H1 (cell line): ENCODE results near the gene C12orf43. TPM values are rescaled to one million over a fixed set of nuclear protein-coding genes. Genes with fewer than 3 reads are reported as not detected.
A peak's percentile ranks its signal among the peaks of the same experiment; 100 is the strongest.

ENCODE experiments used
- CTCF ChIA-PET: fragments of 300-600 bp; sonication (Branson Sonifier 250); formaldehyde crosslinking; loops from one replicate; lab custom pipeline; 2021; ENCODE audit not compliant: partially characterized antibody; lab: Charles Lee
- POLR2A ChIA-PET: fragments of 300-600 bp; sonication (Branson Sonifier 250); formaldehyde crosslinking; loops from one replicate; lab custom pipeline; 2021; ENCODE audit warnings: inconsistent platforms; ENCODE audit not compliant: partially characterized antibody; lab: Charles Lee
- DNase-seq, 2 experiments: peaks; one replicate each; pipeline versions ENCODE4 v3.0.0 to v3.0.0-alpha.2; 2010 to 2022; ENCODE audit warnings: low spot score in 2 of 2, low read depth in 1 of 2, mixed read lengths in 1 of 2
- FAIRE-seq: peaks from 2 replicates; lab custom pipeline; 2011; peaks lifted over from hg19 to GRCh38; lab: Jason Lieb, UNC
- H2AFZ ChIP-seq: 2 replicates; pipeline ENCODE4 v1.8.1; 2012; ENCODE audit warnings: low read length, inconsistent platforms
- H2AK5ac ChIP-seq: 2 replicates; pipeline ENCODE4 v1.6.1; 2013; ENCODE audit warnings: low read depth, low read length
- H2BK120ac ChIP-seq: replicated peaks from 2 replicates; pipeline ENCODE3; 2013; ENCODE audit warnings: low read depth, low read length, inconsistent platforms
- H2BK12ac ChIP-seq: 2 replicates; pipeline ENCODE4 v1.6.1; 2013; ENCODE audit warnings: low read depth, low read length
- H2BK15ac ChIP-seq: 2 replicates; pipeline ENCODE4 v1.6.1; 2013; ENCODE audit warnings: low read length
- H2BK20ac ChIP-seq: 2 replicates; pipeline ENCODE4 v1.6.1; 2013; ENCODE audit warnings: low read length
- H2BK5ac ChIP-seq: 2 replicates; pipeline ENCODE4 v1.6.1; 2013; ENCODE audit warnings: low read depth, low read length
- H3K14ac ChIP-seq: 2 replicates; pipeline ENCODE4 v1.6.1; 2013; ENCODE audit warnings: inconsistent platforms; ENCODE audit not compliant: insufficient read length
- H3K18ac ChIP-seq: 2 replicates; pipeline ENCODE4 v1.6.1; 2013; ENCODE audit warnings: low read length; ENCODE audit errors: extremely low read depth
- H3K23ac ChIP-seq: 2 replicates; pipeline ENCODE4 v1.6.1; 2013; ENCODE audit warnings: inconsistent platforms; ENCODE audit not compliant: insufficient read length
- H3K23me2 ChIP-seq: 2 replicates; pipeline ENCODE4 v1.6.1; 2013; ENCODE audit warnings: low read depth, low read length
- H3K27ac ChIP-seq: 2 replicates; pipeline ENCODE4 v1.6.1; 2011; ENCODE audit warnings: low read depth, low read length, inconsistent platforms
- H3K27me3 ChIP-seq, 4 experiments: replicated peaks in 1 of 4; 1 replicate in 1 of 4; 2 replicates in 3 of 4; pipeline versions ENCODE4 v1.6.1 to v1.8.1; 2011 to 2013; ENCODE audit warnings: low read length in 3 of 4, mild to moderate bottlenecking in 3 of 4, inconsistent platforms in 2 of 4, mixed read lengths in 2 of 4, moderate library complexity in 1 of 4; ENCODE audit not compliant: control insufficient read depth in 3 of 4, insufficient read depth in 3 of 4; ENCODE audit errors: extremely low read depth in 1 of 4
- H3K36me3 ChIP-seq, 4 experiments: 2 replicates each; pipeline versions ENCODE4 v1.6.1 to v1.8.1; 2011 to 2013; ENCODE audit warnings: mild to moderate bottlenecking in 4 of 4, low read length in 3 of 4, moderate library complexity in 2 of 4, control low read depth in 1 of 4, inconsistent platforms in 1 of 4; ENCODE audit not compliant: insufficient read depth in 4 of 4, control insufficient read depth in 2 of 4
- H3K4ac ChIP-seq: replicated peaks from 2 replicates; pipeline ENCODE3; 2013; ENCODE audit warnings: low read length, low read depth, mixed read lengths, inconsistent platforms; ENCODE audit not compliant: insufficient read length
- H3K4me1 ChIP-seq, 4 experiments: replicated peaks in 1 of 4; 1 replicate in 1 of 4; 2 replicates in 3 of 4; pipeline versions ENCODE4 v1.6.1 to v1.8.1; 2011 to 2013; ENCODE audit warnings: low read length in 3 of 4, inconsistent platforms in 2 of 4, mixed read lengths in 1 of 4; ENCODE audit not compliant: insufficient read depth in 4 of 4, control insufficient read depth in 3 of 4
- H3K4me2 ChIP-seq, 2 experiments: 2 replicates each; pipeline versions ENCODE4 v1.6.1 to v1.8.1; 2011 to 2013; ENCODE audit warnings: low read depth in 2 of 2, low read length in 2 of 2, control low read depth in 1 of 2, inconsistent platforms in 1 of 2, mild to moderate bottlenecking in 1 of 2; ENCODE audit not compliant: insufficient read depth in 1 of 2
- H3K4me3 ChIP-seq, 4 experiments: fragments of 200-600, 300-600 bp in 1 of 4; sonication (generic), shearing (Covaris generic), sonication (Bioruptor Twin) in 1 of 4; 2 replicates each; pipeline versions ENCODE4 v1.5.1 to v1.8.1; 2011 to 2016; ENCODE audit warnings: low read length in 4 of 4, low read depth in 3 of 4, control low read depth in 2 of 4, inconsistent platforms in 2 of 4, mild to moderate bottlenecking in 2 of 4, mixed read lengths in 1 of 4, moderate library complexity in 1 of 4; ENCODE audit not compliant: insufficient read depth in 2 of 4; ENCODE audit errors: extremely low read depth in 1 of 4
- H3K56ac ChIP-seq: replicated peaks from 2 replicates; pipeline ENCODE3; 2013; ENCODE audit warnings: low read depth, mild to moderate bottlenecking, mixed read lengths, low read length, inconsistent platforms; ENCODE audit not compliant: insufficient read length
- H3K79me1 ChIP-seq: 2 replicates; pipeline ENCODE4 v1.6.1; 2013; ENCODE audit warnings: low read depth, low read length, control low read depth
- H3K79me2 ChIP-seq, 2 experiments: 2 replicates each; pipeline versions ENCODE4 v1.6.1 to v1.8.1; 2012 to 2013; ENCODE audit warnings: low read length in 2 of 2, mild to moderate bottlenecking in 2 of 2, inconsistent platforms in 1 of 2; ENCODE audit not compliant: insufficient read depth in 2 of 2, control insufficient read depth in 1 of 2
- H3K9ac ChIP-seq, 4 experiments: replicated peaks in 1 of 4; 1 replicate in 1 of 4; 2 replicates in 3 of 4; pipeline versions ENCODE4 v1.6.1 to v1.8.1; 2011 to 2013; ENCODE audit warnings: low read depth in 3 of 4, low read length in 3 of 4, control low read depth in 2 of 4, mild to moderate bottlenecking in 2 of 4, moderate library complexity in 2 of 4, inconsistent platforms in 1 of 4; ENCODE audit errors: extremely low read depth in 1 of 4
- H3K9me3 ChIP-seq, 2 experiments: 2 replicates each; pipeline versions ENCODE4 v1.6.1 to v1.8.1; 2012 to 2013; ENCODE audit warnings: mild to moderate bottlenecking in 2 of 2, moderate library complexity in 2 of 2, control low read depth in 1 of 2, inconsistent platforms in 1 of 2, low read depth in 1 of 2, low read length in 1 of 2, mixed read lengths in 1 of 2; ENCODE audit not compliant: insufficient read depth in 2 of 2
- H4K20me1 ChIP-seq, 2 experiments: replicated peaks in 1 of 2; 2 replicates each; pipeline versions ENCODE3 to v1.8.1; 2011 to 2013; ENCODE audit warnings: inconsistent platforms in 2 of 2, low read length in 2 of 2, mild to moderate bottlenecking in 1 of 2; ENCODE audit not compliant: insufficient read depth in 2 of 2, control insufficient read depth in 1 of 2
- H4K5ac ChIP-seq: 2 replicates; pipeline ENCODE4 v1.6.1; 2013; ENCODE audit warnings: low read length, low read depth, mixed read lengths, inconsistent platforms; ENCODE audit not compliant: insufficient read length
- H4K8ac ChIP-seq: 2 replicates; pipeline ENCODE4 v1.8.0; 2013; ENCODE audit warnings: mild to moderate bottlenecking, moderate library complexity, low read length, inconsistent platforms; ENCODE audit not compliant: insufficient read depth; ENCODE audit errors: extremely low read depth
- H4K91ac ChIP-seq: replicated peaks from 2 replicates; pipeline ENCODE3; 2013; ENCODE audit warnings: low read length, mixed read lengths, inconsistent platforms; ENCODE audit not compliant: insufficient read length
- RNF2 ChIP-seq: fragments of 200-900, 300-1000 bp; sonication (generic); IDR thresholded peaks from 2 replicates; pipeline ENCODE4 v1.7.1; 2016; ENCODE audit warnings: borderline replicate concordance, low read depth, mild to moderate bottlenecking, antibody characterized with exemption, low read length; ENCODE audit not compliant: poor library complexity, severe bottlenecking; ENCODE audit errors: missing control alignments
- SIRT6 ChIP-seq: IDR thresholded peaks from one replicate; pipeline ENCODE4 v1.7.1; 2012; ENCODE audit warnings: low read length, inconsistent platforms
- SP1 ChIP-seq: IDR thresholded peaks from 2 replicates; pipeline ENCODE4 v1.6.1; 2011; ENCODE audit warnings: low read depth, low read length
- TAF1 ChIP-seq: IDR thresholded peaks from 2 replicates; pipeline ENCODE4 v1.6.1; 2011; ENCODE audit warnings: mild to moderate bottlenecking, low read depth, low read length
- ZNF274 ChIP-seq: IDR thresholded peaks from 2 replicates; pipeline ENCODE4 v1.7.0; 2012; ENCODE audit warnings: low read length, borderline replicate concordance; ENCODE audit errors: extremely low read depth
- WGBS, 2 experiments: shearing (Covaris generic) in 1 of 2; methylation state at CpG; one replicate each; pipeline versions ENCODE4 v1.1.6 to v1.1.7; 2013 to 2015; ENCODE audit warnings: low lambda C conversion rate in 2 of 2, mixed read lengths in 2 of 2, inconsistent platforms in 1 of 2, low coverage in 1 of 2, missing lambda C conversion rate in 1 of 2; ENCODE audit not compliant: insufficient replicate concordance in 2 of 2, insufficient coverage in 1 of 2, insufficient read length in 1 of 2; ENCODE audit errors: extremely low coverage in 1 of 2, missing lambda C conversion rate in 1 of 2; 5-methylcytosine and 5-hydroxymethylcytosine counted together
- polyA plus RNA-seq, 7 experiments: library from polyadenylated mRNA; depleted of rRNA in 3 of 7; stranded (reverse) in 5 of 7; unstranded in 2 of 7; fragments of >200 nt in 5 of 7; fragments of 200-250 nt in 2 of 7; gene quantifications; 1 replicate in 5 of 7; 2 replicates in 1 of 7; 4 replicates in 1 of 7; pipeline versions ENCODE4 v1.2.1 to v1.2.3, GENCODE V29; 2011 to 2013; ENCODE audit warnings: missing spikeins in 2 of 7, mixed read lengths in 2 of 7
- total RNA-seq: library from RNA; stranded (reverse); fragmentation: NEBNext Ultra II Directional; extraction: Animal tissue kit (Norgen Biotek cat#: 25700); gene quantifications from 2 replicates; pipeline ENCODE4 v1.2.1, GENCODE V29; 2021

Gene C12orf43
- total and polyA plus RNA-seq, 2 of the 8 experiments (the other 6 are each of a cell fraction or from before 2014, with no cell fraction given), result 9.2 to 22.3 TPM

DNA sequence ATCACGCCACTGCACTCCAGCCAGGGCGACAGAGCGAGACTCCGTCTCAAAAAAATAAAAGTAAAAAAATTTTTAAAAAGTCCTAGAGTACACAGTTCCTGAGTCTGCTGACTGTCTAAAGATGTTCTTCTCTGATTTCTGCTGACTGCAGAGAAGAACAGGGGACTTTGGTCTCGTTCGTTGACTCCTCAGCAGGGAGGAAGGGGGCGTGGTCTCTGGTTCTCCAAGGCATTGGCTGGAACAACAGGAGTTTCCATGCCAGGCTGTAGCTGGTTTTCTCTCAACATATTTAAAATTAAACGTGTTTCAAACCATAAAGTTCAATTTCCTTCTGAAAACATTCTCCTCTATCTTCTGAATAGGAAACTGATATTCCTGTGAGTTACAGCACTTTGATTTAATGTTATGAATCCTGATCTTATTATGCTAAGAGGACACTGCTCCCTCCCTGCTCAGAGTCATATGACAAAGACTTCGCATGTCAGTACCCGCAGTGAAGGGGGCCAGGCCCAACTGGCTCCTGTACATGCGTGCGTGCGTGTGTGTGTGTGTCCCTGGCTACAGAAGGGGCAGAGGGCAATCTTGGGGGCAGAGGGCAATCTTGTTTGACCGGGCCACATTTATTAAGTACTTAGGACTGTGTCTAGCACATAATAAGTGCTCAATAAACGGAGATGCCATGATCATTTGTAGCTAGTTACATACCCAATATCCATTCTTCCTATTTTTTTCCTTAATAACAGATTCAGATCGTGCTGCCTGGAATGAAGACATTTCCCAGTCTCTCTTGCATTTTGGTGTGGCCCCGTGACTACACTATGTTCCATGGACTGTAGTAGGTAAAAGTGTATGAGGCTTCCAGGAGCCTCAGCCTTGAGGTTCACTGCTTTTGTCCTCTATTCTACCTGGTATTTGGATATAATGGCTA is 54.4 kb downstream of the C12orf43 start:
- H2AFZ ChIP-seq, result no peak overlapping the region
- CTCF ChIA-PET, result interaction anchor here (0.8 to 2.3 kb wide), 4 partner anchors 16 to 43 kb away, joined by 3 to 6 read pairs (median 4); no protein-coding TSS in a partner anchor
- FAIRE-seq, result no peak

More for the DNA sequence above, 54.4 kb downstream of the C12orf43 start:
- Histone ChIP-seq H3K36me3 (no peaks in the 10 kb centered on the region), H2BK20ac (no peak overlapping the region), H3K23ac (no peak overlapping the region), H2BK15ac (no peak overlapping the region), H4K20me1 (no peaks in the 10 kb centered on the region), H3K79me2 (no peaks in the 10 kb centered on the region), H4K8ac (no peak overlapping the region; the same call in 1 of the 2 replicates), H3K9ac (no peak overlapping the region), H3K4me3 (no peak overlapping the region), H3K56ac (no peak overlapping the region), H3K79me1 (no peaks in the 10 kb centered on the region), H3K4me2 (no peak overlapping the region), H3K14ac (no peak overlapping the region), H3K27ac (no peak overlapping the region), H2BK12ac (no peak overlapping the region), H3K9me3 (no peaks in the 10 kb centered on the region), H2BK5ac (no peak overlapping the region), H3K4me1 (peaks cover 0 to 3% (median 0%) of the 10 kb centered on the region in 4 experiments; a peak in 1 of 7 replicates)
- DNase-seq, result no peak
- POLR2A ChIA-PET, result no interaction called here
- TF ChIP-seq SP1 (0 out of 2 replicates have a peak, but pooled peaks have one; percentile 11), TAF1 (no peak), SIRT6 (no peak), RNF2 (no peak), ZNF274 (no peak)
- TF ChIP-seq, all 59 proteins: peak for 1
- 80% methylated on average over 17 of the region's 17 CpGs; no CpG with 5 or more reads in 1 of the 2 experiments for WGBS, 2 experiments
- Histone ChIP-seq H4K91ac (no peak overlapping the region), H3K4ac (no peak overlapping the region), H4K5ac (no peak overlapping the region), H3K23me2 (no peaks in the 10 kb centered on the region), H3K18ac (no peak overlapping the region), H2AK5ac (no peak overlapping the region), H2BK120ac (no peak overlapping the region), H3K27me3 (no peaks in the 10 kb centered on the region)
